WTC11 (cell line): Measurements from ENCODE around the gene MCM6.
"Not testable (repeated sequence)": the region's sequence is repeated elsewhere in the genome, so short reads cannot be mapped to it uniquely, and the experiment has no call there.

ENCODE experiments used
- FOXJ3 ChIP-seq: sonication (generic); formaldehyde crosslinking; IDR thresholded peaks from 2 replicates; pipeline ENCODE4 v1.9.0; 2021; ENCODE audit warnings: missing genetic modification reagents, mild to moderate bottlenecking, borderline replicate concordance
- MYBL2 ChIP-seq: sonication (generic); formaldehyde crosslinking; IDR thresholded peaks from 2 replicates; pipeline ENCODE4 v1.8.1; 2023; ENCODE audit warnings: mild to moderate bottlenecking, moderate library complexity, missing genetic modification reagents
- SP1 ChIP-seq: sonication (generic); formaldehyde crosslinking; conservative IDR thresholded peaks from 2 replicates; pipeline ENCODE4 v1.8.1; 2022; ENCODE audit warnings: missing genetic modification reagents
- TCF7 ChIP-seq: sonication (generic); formaldehyde crosslinking; IDR thresholded peaks from 2 replicates; pipeline ENCODE4 v1.8.0; 2022; ENCODE audit warnings: mild to moderate bottlenecking, low read depth, missing genetic modification reagents, moderate library complexity
- TEAD4 ChIP-seq: sonication (generic); formaldehyde crosslinking; IDR thresholded peaks from 2 replicates; pipeline ENCODE4 v1.8.0; 2022; ENCODE audit warnings: mild to moderate bottlenecking, missing genetic modification reagents
- ZNF121 ChIP-seq: sonication (generic); formaldehyde crosslinking; IDR thresholded peaks from 2 replicates; pipeline ENCODE4 v1.8.0; 2023; ENCODE audit warnings: missing genetic modification reagents
- ZNF416 ChIP-seq: fragments of 250-450 bp; sonication (Bioruptor Pico); IDR thresholded peaks from 2 replicates; pipeline ENCODE4 v1.9.0; 2021; ENCODE audit warnings: mild to moderate bottlenecking, inconsistent platforms
- TF ChIP-seq, protein P1 (sequence below): fragments of 200-600 bp; IDR thresholded peaks from 2 replicates; pipeline ENCODE4 v1.8.0; 2022; ENCODE audit warnings: antibody characterized with exemption
- TF ChIP-seq, protein P2 (sequence below): sonication (generic); formaldehyde crosslinking; IDR thresholded peaks from 2 replicates; pipeline ENCODE4 v1.8.1; 2023; ENCODE audit warnings: mild to moderate bottlenecking, moderate library complexity, missing genetic modification reagents
- TF ChIP-seq, protein P3 (sequence below): sonication (generic); formaldehyde crosslinking; IDR thresholded peaks from 2 replicates; pipeline ENCODE4 v1.8.1; 2022; ENCODE audit warnings: mild to moderate bottlenecking, moderate library complexity, missing genetic modification reagents
- TF ChIP-seq, protein P4 (sequence below): fragments of 250-450 bp; sonication (Bioruptor Pico); IDR thresholded peaks from 2 replicates; pipeline ENCODE4 v2.1.2; 2022; ENCODE audit warnings: mild to moderate bottlenecking, moderate library complexity
- TF ChIP-seq, protein P5 (sequence below): sonication (generic); formaldehyde crosslinking; IDR thresholded peaks from 2 replicates; pipeline ENCODE4 v1.8.1; 2023; ENCODE audit warnings: mild to moderate bottlenecking, missing genetic modification reagents, moderate library complexity

DNA sequence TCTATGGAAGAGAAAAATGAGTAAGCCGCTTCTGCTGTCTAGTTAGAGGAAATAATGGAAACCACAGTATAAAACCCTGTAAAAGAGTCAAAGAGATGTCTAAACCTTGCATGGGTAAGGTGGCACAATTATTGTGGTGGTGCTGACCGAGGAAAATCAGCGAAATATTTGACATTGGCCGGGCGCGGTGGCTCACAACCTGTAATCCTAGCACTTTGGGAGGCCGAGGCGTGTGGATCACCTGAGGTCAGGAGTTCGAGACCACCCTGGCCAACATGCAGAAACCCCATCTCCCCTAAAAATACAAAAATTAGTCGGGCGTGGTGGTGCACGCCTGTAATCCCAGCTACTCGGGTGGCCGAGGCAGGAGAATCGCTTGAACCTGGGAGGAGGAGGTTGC lies 527 bp upstream of the MCM6 start:
- TF ChIP-seq ZNF416 (CRISPR knock-in tag); SP1; FOXJ3 (CRISPR knock-in tag); TCF7 (CRISPR knock-in tag); ZNF121; MYBL2; TEAD4 (CRISPR knock-in tag): not testable (repeated sequence)
- TF ChIP-seq, protein P1, sequence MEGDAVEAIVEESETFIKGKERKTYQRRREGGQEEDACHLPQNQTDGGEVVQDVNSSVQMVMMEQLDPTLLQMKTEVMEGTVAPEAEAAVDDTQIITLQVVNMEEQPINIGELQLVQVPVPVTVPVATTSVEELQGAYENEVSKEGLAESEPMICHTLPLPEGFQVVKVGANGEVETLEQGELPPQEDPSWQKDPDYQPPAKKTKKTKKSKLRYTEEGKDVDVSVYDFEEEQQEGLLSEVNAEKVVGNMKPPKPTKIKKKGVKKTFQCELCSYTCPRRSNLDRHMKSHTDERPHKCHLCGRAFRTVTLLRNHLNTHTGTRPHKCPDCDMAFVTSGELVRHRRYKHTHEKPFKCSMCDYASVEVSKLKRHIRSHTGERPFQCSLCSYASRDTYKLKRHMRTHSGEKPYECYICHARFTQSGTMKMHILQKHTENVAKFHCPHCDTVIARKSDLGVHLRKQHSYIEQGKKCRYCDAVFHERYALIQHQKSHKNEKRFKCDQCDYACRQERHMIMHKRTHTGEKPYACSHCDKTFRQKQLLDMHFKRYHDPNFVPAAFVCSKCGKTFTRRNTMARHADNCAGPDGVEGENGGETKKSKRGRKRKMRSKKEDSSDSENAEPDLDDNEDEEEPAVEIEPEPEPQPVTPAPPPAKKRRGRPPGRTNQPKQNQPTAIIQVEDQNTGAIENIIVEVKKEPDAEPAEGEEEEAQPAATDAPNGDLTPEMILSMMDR: not testable (repeated sequence)
- TF ChIP-seq, protein P2, sequence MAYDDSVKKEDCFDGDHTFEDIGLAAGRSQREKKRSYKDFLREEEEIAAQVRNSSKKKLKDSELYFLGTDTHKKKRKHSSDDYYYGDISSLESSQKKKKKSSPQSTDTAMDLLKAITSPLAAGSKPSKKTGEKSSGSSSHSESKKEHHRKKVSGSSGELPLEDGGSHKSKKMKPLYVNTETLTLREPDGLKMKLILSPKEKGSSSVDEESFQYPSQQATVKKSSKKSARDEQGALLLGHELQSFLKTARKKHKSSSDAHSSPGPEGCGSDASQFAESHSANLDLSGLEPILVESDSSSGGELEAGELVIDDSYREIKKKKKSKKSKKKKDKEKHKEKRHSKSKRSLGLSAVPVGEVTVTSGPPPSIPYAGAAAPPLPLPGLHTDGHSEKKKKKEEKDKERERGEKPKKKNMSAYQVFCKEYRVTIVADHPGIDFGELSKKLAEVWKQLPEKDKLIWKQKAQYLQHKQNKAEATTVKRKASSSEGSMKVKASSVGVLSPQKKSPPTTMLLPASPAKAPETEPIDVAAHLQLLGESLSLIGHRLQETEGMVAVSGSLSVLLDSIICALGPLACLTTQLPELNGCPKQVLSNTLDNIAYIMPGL (CRISPR knock-in tag): not testable (repeated sequence)
- TF ChIP-seq, protein P3, sequence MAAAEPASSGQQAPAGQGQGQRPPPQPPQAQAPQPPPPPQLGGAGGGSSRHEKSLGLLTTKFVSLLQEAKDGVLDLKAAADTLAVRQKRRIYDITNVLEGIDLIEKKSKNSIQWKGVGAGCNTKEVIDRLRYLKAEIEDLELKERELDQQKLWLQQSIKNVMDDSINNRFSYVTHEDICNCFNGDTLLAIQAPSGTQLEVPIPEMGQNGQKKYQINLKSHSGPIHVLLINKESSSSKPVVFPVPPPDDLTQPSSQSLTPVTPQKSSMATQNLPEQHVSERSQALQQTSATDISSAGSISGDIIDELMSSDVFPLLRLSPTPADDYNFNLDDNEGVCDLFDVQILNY (CRISPR knock-in tag): not testable (repeated sequence)
- TF ChIP-seq, protein P4, sequence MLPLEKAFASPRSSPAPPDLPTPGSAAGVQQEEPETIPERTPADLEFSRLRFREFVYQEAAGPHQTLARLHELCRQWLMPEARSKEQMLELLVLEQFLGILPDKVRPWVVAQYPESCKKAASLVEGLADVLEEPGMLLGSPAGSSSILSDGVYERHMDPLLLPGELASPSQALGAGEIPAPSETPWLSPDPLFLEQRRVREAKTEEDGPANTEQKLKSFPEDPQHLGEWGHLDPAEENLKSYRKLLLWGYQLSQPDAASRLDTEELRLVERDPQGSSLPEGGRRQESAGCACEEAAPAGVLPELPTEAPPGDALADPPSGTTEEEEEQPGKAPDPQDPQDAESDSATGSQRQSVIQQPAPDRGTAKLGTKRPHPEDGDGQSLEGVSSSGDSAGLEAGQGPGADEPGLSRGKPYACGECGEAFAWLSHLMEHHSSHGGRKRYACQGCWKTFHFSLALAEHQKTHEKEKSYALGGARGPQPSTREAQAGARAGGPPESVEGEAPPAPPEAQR (CRISPR knock-in tag): not testable (repeated sequence)
- TF ChIP-seq, protein P5, sequence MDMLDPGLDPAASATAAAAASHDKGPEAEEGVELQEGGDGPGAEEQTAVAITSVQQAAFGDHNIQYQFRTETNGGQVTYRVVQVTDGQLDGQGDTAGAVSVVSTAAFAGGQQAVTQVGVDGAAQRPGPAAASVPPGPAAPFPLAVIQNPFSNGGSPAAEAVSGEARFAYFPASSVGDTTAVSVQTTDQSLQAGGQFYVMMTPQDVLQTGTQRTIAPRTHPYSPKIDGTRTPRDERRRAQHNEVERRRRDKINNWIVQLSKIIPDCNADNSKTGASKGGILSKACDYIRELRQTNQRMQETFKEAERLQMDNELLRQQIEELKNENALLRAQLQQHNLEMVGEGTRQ (CRISPR knock-in tag): not testable (repeated sequence)
